GM23338 (cell line): ENCODE measurements around the gene KAZN. TPM values are rescaled to one million over a fixed set of nuclear protein-coding genes. Genes with fewer than 3 reads are reported as not detected.

Experiments used
- ATAC-seq: fragments of 200-7000 bp; cut with Tn5 transposase; 3 replicates; pipeline ENCODE4 v1.9.1; 2020
- DNase-seq: peaks from one replicate; pipeline ENCODE4 v3.0.0-alpha.2; 2015; ENCODE audit warnings: low spot score
- H2AFZ ChIP-seq: fragments of 200-600 bp; sonication (generic); 2 replicates; pipeline ENCODE4 v1.8.0; 2016; ENCODE audit warnings: antibody characterized with exemption, mild to moderate bottlenecking, moderate library complexity
- H3F3A ChIP-seq: fragments of 200-600 bp; sonication (generic); replicated peaks from 2 replicates; pipeline ENCODE4 v1.8.0; 2017; ENCODE audit warnings: antibody characterized with exemption, mixed run types, low read depth
- H3K27ac ChIP-seq: fragments of 200-600 bp; sonication (generic); 2 replicates; pipeline ENCODE4 v1.6.1; 2016; ENCODE audit warnings: low read depth
- H3K27me3 ChIP-seq: fragments of 200-600 bp; sonication (generic); 2 replicates; pipeline ENCODE4 v1.8.0; 2016; ENCODE audit warnings: mild to moderate bottlenecking, mixed run types, moderate library complexity; ENCODE audit not compliant: insufficient read depth
- H3K36me3 ChIP-seq: fragments of 200-600 bp; sonication (generic); 2 replicates; pipeline ENCODE4 v1.8.0; 2016; ENCODE audit warnings: mild to moderate bottlenecking; ENCODE audit not compliant: insufficient read depth
- H3K4me1 ChIP-seq: fragments of 200-600 bp; sonication (generic); 2 replicates; pipeline ENCODE4 v1.8.0; 2016; ENCODE audit warnings: mild to moderate bottlenecking, moderate library complexity; ENCODE audit not compliant: insufficient read depth
- H3K4me2 ChIP-seq: fragments of 200-600 bp; sonication (generic); 2 replicates; pipeline ENCODE4 v1.7.1; 2017; ENCODE audit warnings: mixed run types
- H3K4me3 ChIP-seq: fragments of 200-600 bp; sonication (generic); 2 replicates; pipeline ENCODE4 v1.6.1; 2016; ENCODE audit warnings: mixed run types
- H3K79me2 ChIP-seq: fragments of 200-600 bp; sonication (generic); replicated peaks from 2 replicates; pipeline ENCODE4 v1.8.0; 2017; ENCODE audit warnings: mild to moderate bottlenecking; ENCODE audit not compliant: insufficient read depth
- H3K9me2 ChIP-seq: fragments of 200-600 bp; sonication (generic); 2 replicates; pipeline ENCODE4 v1.8.0; 2017; ENCODE audit not compliant: insufficient read depth
- H4K20me1 ChIP-seq: fragments of 200-600 bp; sonication (generic); replicated peaks from 2 replicates; pipeline ENCODE4 v1.8.0; 2017; ENCODE audit warnings: mild to moderate bottlenecking; ENCODE audit not compliant: insufficient read depth
- H3K27ac Mint-ChIP-seq: 2 replicates; pipeline ENCODE4 v1.8.0; 2020; ENCODE audit warnings: inconsistent platforms, mild to moderate bottlenecking, moderate library complexity, mixed read lengths
- H3K27me3 Mint-ChIP-seq: 3 replicates; pipeline ENCODE4 v1.8.0; 2022; ENCODE audit warnings: low read depth, mild to moderate bottlenecking, moderate library complexity, mixed read lengths, inconsistent platforms; ENCODE audit not compliant: insufficient read depth, poor library complexity
- H3K36me3 Mint-ChIP-seq: 3 replicates; pipeline ENCODE4 v1.8.0; 2021; ENCODE audit warnings: low read depth, mild to moderate bottlenecking, inconsistent platforms, moderate library complexity, mixed read lengths
- H3K4me1 Mint-ChIP-seq: 3 replicates; pipeline ENCODE4 v1.8.0; 2020; ENCODE audit warnings: mild to moderate bottlenecking, inconsistent platforms, mixed read lengths
- H3K4me3 Mint-ChIP-seq: 3 replicates; pipeline ENCODE4 v1.8.0; 2021; ENCODE audit warnings: moderate library complexity, mild to moderate bottlenecking, inconsistent platforms, mixed read lengths
- H3K9me3 Mint-ChIP-seq: 3 replicates; pipeline ENCODE4 v1.8.0; 2020; ENCODE audit warnings: moderate library complexity, mild to moderate bottlenecking, inconsistent platforms, mixed read lengths
- CREB1 ChIP-seq: fragments of 250-450 bp; sonication (Bioruptor Pico); IDR thresholded peaks from 2 replicates; pipeline ENCODE4 v1.5.0; 2020; ENCODE audit warnings: low read depth, mild to moderate bottlenecking, moderate library complexity
- EZH2 ChIP-seq: fragments of 200-600 bp; sonication (generic); IDR thresholded peaks from one replicate; pipeline ENCODE4 v1.8.0; 2017; ENCODE audit warnings: antibody characterized with exemption, mild to moderate bottlenecking, low read depth; ENCODE audit not compliant: unreplicated experiment
- JUNB ChIP-seq: IDR thresholded peaks from one replicate; pipeline ENCODE4 v1.6.1; 2016; ENCODE audit warnings: antibody characterized with exemption; ENCODE audit not compliant: unreplicated experiment
- NANOG ChIP-seq: IDR thresholded peaks from 2 replicates; pipeline ENCODE4 v1.6.1; 2016; ENCODE audit warnings: antibody characterized with exemption, borderline replicate concordance
- POLR2AphosphoS5 ChIP-seq: IDR thresholded peaks from 2 replicates; pipeline ENCODE4 v1.6.1; 2016; ENCODE audit warnings: antibody characterized with exemption, low read depth
- STAT1 ChIP-seq: IDR thresholded peaks from one replicate; pipeline ENCODE4 v1.6.1; 2016; ENCODE audit warnings: antibody characterized with exemption; ENCODE audit not compliant: unreplicated experiment
- ZNF114 ChIP-seq: fragments of 250-450 bp; sonication (Bioruptor Pico); IDR thresholded peaks from 2 replicates; pipeline ENCODE4 v1.5.0; 2020; ENCODE audit warnings: mild to moderate bottlenecking, moderate library complexity
- ZNF331 ChIP-seq: fragments of 250-450 bp; sonication (Bioruptor Pico); IDR thresholded peaks from 2 replicates; pipeline ENCODE4 v1.5.0; 2020; ENCODE audit warnings: low read depth, mild to moderate bottlenecking, moderate library complexity
- polyA plus RNA-seq: library from polyadenylated mRNA; unstranded; fragments of >200 nt; fragmentation: Nextera tagmentation; extraction: Ambion mirVana; gene quantifications from 2 replicates; pipeline ENCODE4 v1.2.1, GENCODE V29; 2016
- total RNA-seq: library from RNA; depleted of rRNA; stranded (reverse); fragments of >200 nt; shearing (Covaris generic); gene quantifications from 2 replicates; pipeline ENCODE4 v1.2.3, GENCODE V29; 2014
- TF ChIP-seq, protein P1 (sequence below): IDR thresholded peaks from one replicate; pipeline ENCODE4 v1.6.1; 2018; ENCODE audit warnings: antibody characterized with exemption; ENCODE audit not compliant: unreplicated experiment
- TF ChIP-seq, protein P2 (sequence below): fragments of 250-450 bp; sonication (Bioruptor Pico); IDR thresholded peaks from 2 replicates; pipeline ENCODE4 v1.5.0; 2020; ENCODE audit warnings: mild to moderate bottlenecking, moderate library complexity

The KAZN gene
- total and polyA plus RNA-seq, 2 experiments from 2014 or later: 9.9 to 15.0 TPM

- Mint-ChIP-seq H3K27me3 (peaks cover 9% of the 10 kb centered on the region), H3K4me1 (peaks cover 42% of the 10 kb centered on the region), H3K9me3 (no peaks in the 10 kb centered on the region), H3K27ac (no peak overlapping the region), H3K4me3 (no peak overlapping the region), H3K36me3 (no peaks in the 10 kb centered on the region)
- Histone ChIP-seq H3K4me1 (peaks cover 21% of the 10 kb centered on the region), H3K4me2 (no peak overlapping the region), H3K4me3 (no peak overlapping the region), H3F3A (no peaks in the 10 kb centered on the region), H2AFZ (no peak overlapping the region), H3K9me2 (no peaks in the 10 kb centered on the region), H4K20me1 (no peaks in the 10 kb centered on the region; the same call in 1 of the 2 replicates), H3K27ac (no peak overlapping the region), H3K79me2 (no peaks in the 10 kb centered on the region), H3K27me3 (no peaks in the 10 kb centered on the region), H3K36me3 (no peaks in the 10 kb centered on the region)
- TF ChIP-seq ZNF114 (CRISPR knock-in tag) (no peak), EZH2 (no peak)
- TF ChIP-seq, protein P1, sequence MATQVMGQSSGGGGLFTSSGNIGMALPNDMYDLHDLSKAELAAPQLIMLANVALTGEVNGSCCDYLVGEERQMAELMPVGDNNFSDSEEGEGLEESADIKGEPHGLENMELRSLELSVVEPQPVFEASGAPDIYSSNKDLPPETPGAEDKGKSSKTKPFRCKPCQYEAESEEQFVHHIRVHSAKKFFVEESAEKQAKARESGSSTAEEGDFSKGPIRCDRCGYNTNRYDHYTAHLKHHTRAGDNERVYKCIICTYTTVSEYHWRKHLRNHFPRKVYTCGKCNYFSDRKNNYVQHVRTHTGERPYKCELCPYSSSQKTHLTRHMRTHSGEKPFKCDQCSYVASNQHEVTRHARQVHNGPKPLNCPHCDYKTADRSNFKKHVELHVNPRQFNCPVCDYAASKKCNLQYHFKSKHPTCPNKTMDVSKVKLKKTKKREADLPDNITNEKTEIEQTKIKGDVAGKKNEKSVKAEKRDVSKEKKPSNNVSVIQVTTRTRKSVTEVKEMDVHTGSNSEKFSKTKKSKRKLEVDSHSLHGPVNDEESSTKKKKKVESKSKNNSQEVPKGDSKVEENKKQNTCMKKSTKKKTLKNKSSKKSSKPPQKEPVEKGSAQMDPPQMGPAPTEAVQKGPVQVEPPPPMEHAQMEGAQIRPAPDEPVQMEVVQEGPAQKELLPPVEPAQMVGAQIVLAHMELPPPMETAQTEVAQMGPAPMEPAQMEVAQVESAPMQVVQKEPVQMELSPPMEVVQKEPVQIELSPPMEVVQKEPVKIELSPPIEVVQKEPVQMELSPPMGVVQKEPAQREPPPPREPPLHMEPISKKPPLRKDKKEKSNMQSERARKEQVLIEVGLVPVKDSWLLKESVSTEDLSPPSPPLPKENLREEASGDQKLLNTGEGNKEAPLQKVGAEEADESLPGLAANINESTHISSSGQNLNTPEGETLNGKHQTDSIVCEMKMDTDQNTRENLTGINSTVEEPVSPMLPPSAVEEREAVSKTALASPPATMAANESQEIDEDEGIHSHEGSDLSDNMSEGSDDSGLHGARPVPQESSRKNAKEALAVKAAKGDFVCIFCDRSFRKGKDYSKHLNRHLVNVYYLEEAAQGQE: no peak
- no peak for ATAC-seq
- no peak for DNase-seq
These were observed 495.6 kb downstream of the KAZN start for GRCh38 chr1:15094056-15094455.

- H3K36me3 ChIP-seq: no peaks in the 10 kb centered on the region
- H3K36me3 Mint-ChIP-seq: no peaks in the 10 kb centered on the region
- H3K4me3 ChIP-seq: no peak overlapping the region
- H3K27ac ChIP-seq: no peak overlapping the region
- no peak for DNase-seq
- peaks cover 23% of the 10 kb centered on the region for H3K4me1 ChIP-seq
- no peak overlapping the region for H3K4me2 ChIP-seq
- H3K9me3 Mint-ChIP-seq: no peaks in the 10 kb centered on the region
- no peaks in the 10 kb centered on the region; the same call in 1 of the 2 replicates for H4K20me1 ChIP-seq
- H3K27ac Mint-ChIP-seq: no peak overlapping the region
- no peaks in the 10 kb centered on the region for H3K27me3 ChIP-seq
- H3K9me2 ChIP-seq: no peaks in the 10 kb centered on the region
- H3K27me3 Mint-ChIP-seq: peaks cover 11% of the 10 kb centered on the region
- H3K79me2 ChIP-seq: no peaks in the 10 kb centered on the region
- peaks cover 42% of the 10 kb centered on the region for H3K4me1 Mint-ChIP-seq
- no peaks in the 10 kb centered on the region for H3F3A ChIP-seq
- ATAC-seq: no peak
- H3K4me3 Mint-ChIP-seq: no peak overlapping the region
- no peak overlapping the region for H2AFZ ChIP-seq
- TF ChIP-seq, protein P2, sequence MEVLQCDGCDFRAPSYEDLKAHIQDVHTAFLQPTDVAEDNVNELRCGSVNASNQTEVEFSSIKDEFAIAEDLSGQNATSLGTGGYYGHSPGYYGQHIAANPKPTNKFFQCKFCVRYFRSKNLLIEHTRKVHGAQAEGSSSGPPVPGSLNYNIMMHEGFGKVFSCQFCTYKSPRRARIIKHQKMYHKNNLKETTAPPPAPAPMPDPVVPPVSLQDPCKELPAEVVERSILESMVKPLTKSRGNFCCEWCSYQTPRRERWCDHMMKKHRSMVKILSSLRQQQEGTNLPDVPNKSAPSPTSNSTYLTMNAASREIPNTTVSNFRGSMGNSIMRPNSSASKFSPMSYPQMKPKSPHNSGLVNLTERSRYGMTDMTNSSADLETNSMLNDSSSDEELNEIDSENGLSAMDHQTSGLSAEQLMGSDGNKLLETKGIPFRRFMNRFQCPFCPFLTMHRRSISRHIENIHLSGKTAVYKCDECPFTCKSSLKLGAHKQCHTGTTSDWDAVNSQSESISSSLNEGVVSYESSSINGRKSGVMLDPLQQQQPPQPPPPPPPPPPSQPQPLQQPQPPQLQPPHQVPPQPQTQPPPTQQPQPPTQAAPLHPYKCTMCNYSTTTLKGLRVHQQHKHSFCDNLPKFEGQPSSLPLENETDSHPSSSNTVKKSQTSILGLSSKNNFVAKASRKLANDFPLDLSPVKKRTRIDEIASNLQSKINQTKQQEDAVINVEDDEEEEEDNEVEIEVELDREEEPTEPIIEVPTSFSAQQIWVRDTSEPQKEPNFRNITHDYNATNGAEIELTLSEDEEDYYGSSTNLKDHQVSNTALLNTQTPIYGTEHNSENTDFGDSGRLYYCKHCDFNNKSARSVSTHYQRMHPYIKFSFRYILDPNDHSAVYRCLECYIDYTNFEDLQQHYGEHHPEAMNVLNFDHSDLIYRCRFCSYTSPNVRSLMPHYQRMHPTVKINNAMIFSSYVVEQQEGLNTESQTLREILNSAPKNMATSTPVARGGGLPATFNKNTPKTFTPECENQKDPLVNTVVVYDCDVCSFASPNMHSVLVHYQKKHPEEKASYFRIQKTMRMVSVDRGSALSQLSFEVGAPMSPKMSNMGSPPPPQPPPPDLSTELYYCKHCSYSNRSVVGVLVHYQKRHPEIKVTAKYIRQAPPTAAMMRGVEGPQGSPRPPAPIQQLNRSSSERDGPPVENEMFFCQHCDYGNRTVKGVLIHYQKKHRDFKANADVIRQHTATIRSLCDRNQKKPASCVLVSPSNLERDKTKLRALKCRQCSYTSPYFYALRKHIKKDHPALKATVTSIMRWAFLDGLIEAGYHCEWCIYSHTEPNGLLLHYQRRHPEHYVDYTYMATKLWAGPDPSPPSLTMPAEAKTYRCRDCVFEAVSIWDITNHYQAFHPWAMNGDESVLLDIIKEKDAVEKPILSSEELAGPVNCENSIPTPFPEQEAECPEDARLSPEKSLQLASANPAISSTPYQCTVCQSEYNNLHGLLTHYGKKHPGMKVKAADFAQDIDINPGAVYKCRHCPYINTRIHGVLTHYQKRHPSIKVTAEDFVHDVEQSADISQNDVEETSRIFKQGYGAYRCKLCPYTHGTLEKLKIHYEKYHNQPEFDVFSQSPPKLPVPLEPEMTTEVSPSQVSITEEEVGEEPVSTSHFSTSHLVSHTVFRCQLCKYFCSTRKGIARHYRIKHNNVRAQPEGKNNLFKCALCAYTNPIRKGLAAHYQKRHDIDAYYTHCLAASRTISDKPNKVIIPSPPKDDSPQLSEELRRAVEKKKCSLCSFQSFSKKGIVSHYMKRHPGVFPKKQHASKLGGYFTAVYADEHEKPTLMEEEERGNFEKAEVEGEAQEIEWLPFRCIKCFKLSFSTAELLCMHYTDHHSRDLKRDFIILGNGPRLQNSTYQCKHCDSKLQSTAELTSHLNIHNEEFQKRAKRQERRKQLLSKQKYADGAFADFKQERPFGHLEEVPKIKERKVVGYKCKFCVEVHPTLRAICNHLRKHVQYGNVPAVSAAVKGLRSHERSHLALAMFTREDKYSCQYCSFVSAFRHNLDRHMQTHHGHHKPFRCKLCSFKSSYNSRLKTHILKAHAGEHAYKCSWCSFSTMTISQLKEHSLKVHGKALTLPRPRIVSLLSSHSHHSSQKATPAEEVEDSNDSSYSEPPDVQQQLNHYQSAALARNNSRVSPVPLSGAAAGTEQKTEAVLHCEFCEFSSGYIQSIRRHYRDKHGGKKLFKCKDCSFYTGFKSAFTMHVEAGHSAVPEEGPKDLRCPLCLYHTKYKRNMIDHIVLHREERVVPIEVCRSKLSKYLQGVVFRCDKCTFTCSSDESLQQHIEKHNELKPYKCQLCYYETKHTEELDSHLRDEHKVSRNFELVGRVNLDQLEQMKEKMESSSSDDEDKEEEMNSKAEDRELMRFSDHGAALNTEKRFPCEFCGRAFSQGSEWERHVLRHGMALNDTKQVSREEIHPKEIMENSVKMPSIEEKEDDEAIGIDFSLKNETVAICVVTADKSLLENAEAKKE (CRISPR knock-in tag): no peak
- TF ChIP-seq EZH2: no peak
- TF ChIP-seq NANOG: no peak
- no peak for TF ChIP-seq CREB1
- TF ChIP-seq JUNB: no peak
- no peak for TF ChIP-seq ZNF331
- TF ChIP-seq POLR2AphosphoS5: no peak
- no peak for TF ChIP-seq STAT1
These were observed 496.4 kb downstream of the KAZN start for GRCh38 chr1:15094719-15095495.
